NCI-H2107 treated with DMSO at 0.1 percent for 48 hours (cell line): Measurements from ENCODE around the gene CALR.
A peak's percentile ranks its signal among the peaks of the same experiment; 100 is the strongest.
"Not testable (repeated sequence)": the region's sequence is repeated elsewhere in the genome, so short reads cannot be mapped to it uniquely, and the experiment has no call there.

Experiments used
- DNase-seq: peaks from one replicate; lab custom pipeline; 2025; ENCODE audit not compliant: unreplicated experiment; lab: John Stamatoyannopoulos, UW

Gene CALR

DNA sequence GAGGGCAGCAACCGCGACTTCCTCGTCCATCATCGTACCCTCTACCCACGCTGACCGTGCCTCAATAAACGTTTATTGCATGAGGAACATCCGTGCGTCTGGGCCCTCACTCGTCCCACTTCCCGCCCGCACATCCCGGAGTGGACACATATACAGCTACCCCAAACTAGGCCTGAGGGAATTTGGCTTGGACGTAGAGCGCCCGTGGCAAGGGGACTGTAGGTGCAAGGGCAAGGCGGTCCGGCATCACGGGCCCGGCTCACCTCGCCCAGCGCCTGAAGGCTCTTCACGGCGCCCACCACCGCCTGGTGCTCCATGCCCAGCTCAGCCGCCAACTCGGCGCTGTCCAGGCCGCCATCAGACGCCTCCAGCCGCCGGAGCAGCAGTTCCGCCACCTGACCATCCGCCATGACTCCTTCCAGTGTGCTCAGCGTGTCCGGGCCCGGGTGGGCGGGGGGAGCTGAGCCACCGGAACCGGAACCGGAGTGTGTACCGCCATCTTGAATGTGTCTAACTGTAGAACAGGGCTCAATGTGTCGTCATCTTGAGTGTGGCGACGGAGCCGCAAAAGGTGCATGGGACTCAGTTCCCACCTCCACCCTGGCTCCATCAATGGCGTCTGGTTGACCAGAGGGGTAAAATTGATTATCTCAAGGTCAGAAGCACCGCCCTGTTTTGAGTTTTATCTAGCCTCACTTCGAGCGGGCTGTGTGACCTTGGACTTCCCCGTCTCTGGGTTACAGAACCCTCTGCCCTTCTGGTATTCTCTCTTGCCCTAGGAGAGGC, 4.9 kb upstream of the CALR start, which contains the start of gene FARSA:
FARSA (minus strand) TSS at position 425 of the 786 bp plus-strand sequence; CDS start at position 410, 15 bp downstream.
- DNase-seq: peak; percentile 79

- no peak for DNase-seq
Measured at GRCh38 chr19:12935071-12935470, 3.3 kb upstream of the CALR start.

GRCh38 chr19:12936582-12936981, 1.8 kb upstream of the CALR start:
- DNase-seq: peak; percentile 63

- peak; percentile 74 for DNase-seq
Measured at GRCh38 chr19:12937093-12937926, 1.1 kb upstream of the CALR start.

GRCh38 chr19:12938779-12939601, 581 bp downstream of the CALR start:
- no peak for DNase-seq

GRCh38 chr19:12939975-12940423, 1.6 kb downstream of the CALR start:
- no peak for DNase-seq

DNA sequence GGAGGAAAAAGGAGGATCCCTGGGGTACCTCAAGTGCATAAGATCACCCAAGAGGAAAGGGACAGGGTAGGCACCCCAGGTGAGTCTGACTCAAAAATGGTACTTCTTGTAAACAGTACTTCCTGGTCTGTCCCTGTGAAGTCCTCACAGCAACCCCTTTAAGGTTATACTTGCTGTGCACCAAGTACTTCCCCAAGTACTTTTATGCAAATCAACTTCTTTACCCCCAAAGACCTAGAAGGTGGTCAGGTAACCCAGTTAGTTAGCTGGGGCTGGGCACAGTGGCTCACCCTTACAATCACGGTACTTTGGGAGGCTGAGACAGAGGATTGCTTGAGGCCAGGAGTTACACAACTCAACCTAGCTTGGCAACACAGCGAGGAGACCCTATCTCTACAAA, 2.5 kb downstream of the CALR start:
- DNase-seq: no peak

DNA sequence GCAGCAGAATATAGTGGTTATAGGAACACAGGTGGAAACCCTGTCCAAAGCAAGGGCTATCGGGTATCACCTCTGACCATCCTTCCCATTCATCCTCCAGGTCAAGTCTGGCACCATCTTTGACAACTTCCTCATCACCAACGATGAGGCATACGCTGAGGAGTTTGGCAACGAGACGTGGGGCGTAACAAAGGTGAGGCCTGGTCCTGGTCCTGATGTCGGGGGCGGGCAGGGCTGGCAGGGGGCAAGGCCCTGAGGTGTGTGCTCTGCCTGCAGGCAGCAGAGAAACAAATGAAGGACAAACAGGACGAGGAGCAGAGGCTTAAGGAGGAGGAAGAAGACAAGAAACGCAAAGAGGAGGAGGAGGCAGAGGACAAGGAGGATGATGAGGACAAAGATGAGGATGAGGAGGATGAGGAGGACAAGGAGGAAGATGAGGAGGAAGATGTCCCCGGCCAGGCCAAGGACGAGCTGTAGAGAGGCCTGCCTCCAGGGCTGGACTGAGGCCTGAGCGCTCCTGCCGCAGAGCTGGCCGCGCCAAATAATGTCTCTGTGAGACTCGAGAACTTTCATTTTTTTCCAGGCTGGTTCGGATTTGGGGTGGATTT, 5.1 kb downstream of the CALR start:
- no peak for DNase-seq

DNA sequence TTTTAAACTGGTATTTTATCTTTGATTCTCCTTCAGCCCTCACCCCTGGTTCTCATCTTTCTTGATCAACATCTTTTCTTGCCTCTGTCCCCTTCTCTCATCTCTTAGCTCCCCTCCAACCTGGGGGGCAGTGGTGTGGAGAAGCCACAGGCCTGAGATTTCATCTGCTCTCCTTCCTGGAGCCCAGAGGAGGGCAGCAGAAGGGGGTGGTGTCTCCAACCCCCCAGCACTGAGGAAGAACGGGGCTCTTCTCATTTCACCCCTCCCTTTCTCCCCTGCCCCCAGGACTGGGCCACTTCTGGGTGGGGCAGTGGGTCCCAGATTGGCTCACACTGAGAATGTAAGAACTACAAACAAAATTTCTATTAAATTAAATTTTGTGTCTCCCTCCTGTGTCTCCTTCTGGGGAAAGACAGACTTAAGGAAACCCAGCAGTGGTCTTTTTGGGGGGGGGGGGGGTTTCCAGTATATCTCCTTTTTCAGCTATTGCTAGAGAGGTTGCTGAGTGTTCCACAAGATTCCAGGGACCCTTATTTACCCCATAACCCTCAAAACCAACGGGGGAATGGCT, 5.8 kb downstream of the CALR start:
- no peak for DNase-seq

GRCh38 chr19:12945479-12946091, 7.2 kb downstream of the CALR start, which contains the start of gene RAD23A:
TSS of gene RAD23A (plus strand) at chr19:12945862. CDS start at chr19:12945949, 87 bp downstream.
- DNase-seq: peak; percentile 83

DNA sequence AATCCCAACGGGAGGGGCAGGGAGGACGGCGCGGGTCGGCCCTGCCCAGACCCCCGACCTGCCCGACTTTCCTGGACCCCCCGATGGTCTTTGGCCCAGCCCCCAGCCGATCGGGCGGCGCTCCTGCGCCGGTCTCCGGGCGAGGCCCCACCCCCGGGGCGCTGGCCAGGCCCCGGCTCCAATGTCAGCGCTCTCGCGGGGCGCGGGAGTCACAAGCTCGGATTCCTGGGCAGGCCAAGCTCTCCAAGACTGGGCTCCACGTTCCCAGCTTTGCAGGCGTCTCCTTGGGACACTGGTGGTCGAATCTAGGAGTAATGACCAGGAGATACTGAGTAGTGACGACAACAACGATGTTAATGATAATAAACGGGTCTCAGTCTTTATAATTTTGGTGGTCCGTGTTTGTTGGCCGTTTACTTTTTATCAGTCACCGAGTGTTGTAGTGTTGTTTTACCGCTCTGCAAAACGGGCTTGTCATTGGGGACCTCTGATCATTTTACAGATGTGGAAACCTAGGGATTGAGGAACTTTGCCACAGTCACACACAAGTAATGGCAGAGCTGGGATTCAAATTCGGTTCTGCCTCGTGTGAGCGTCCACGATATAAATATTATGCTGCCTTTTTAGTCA, 7.8 kb downstream of the CALR start:
- DNase-seq: no peak

DNA sequence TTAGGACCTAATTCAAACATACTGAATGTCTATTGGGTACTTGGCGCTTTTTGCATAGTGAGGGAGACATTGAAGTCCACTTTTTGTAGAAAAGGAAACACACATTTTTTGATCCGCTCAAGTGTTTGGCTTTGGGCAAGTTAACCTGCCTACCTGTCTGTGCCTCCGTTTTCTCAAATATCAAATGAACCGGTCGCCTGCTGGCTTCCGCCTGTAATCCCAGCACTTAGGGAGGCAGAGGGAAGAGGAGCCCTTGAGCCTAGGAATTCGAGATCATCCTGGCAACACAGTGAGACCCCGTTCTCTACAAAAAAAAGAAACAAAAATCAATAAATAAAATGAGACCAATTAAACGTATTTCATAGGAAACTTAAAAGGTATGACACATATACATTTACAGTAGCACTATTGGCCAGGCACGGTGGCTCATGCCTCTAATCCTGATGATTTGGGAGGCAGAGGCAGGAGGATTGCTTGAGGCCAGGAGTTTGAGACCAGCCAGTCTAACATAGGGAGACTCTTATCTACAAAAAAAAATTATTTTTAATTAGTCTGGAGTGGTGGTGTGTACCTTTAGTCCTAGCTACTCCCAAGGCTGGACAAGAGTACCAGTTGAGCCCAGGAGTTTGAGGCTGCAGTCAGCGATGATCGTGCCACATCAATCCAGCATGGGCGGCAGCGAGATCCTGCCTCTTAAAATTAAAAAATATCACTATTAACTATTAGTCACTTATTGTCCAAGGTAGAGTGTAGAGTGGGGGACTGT, 8.5 kb downstream of the CALR start:
- DNase-seq: no peak

DNA sequence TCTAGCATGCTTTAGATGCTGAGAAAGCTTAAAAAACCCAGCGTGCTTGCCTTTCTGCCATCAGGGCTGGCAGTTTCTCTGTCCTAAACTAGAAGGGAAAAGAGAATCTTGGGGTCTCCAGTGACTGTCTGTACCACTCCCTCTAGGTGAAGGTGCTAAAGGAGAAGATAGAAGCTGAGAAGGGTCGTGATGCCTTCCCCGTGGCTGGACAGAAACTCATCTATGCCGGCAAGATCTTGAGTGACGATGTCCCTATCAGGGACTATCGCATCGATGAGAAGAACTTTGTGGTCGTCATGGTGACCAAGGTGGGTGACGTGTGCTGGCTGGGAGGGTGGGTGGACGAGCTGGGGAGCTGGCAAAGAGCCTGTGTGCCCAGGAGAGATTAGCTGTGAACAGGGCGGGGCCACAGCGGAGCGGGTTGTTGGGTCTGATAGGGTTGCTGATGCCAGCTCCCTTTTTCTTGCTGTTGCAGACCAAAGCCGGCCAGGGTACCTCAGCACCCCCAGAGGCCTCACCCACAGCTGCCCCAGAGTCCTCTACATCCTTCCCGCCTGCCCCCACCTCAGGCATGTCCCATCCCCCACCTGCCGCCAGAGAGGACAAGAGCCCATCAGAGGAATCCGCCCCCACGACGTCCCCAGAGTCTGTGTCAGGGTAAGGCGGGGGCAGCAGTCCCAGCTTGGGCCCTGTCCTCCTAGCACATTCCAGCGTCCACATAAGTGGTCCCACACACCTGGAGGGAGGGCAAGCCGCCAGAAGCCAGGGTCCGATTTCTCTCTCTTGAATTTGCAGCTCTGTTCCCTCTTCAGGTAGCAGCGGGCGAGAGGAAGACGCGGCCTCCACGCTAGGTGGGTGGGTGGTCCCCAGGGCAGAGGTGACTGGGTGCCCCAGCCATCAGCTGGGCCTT, 9.5 kb downstream of the CALR start:
- DNase-seq: no peak

GRCh38 chr19:12948612-12949362, 10.4 kb downstream of the CALR start:
- DNase-seq: no peak

GRCh38 chr19:12949363-12950283, 11.2 kb downstream of the CALR start:
- DNase-seq: no peak

GRCh38 chr19:12952050-12952449, 13.6 kb downstream of the CALR start:
- not testable (repeated sequence) for DNase-seq
